Right hindlimb (tissue), 1 donor: Measurements from ENCODE around the gene PSME2.

Experiments
- DNase-seq: peaks from one replicate; pipeline ENCODE4 v3.0.0-alpha.2; 2018

Gene PSME2

GRCh38 chr14:24146453-24146977 is at the start of gene PSME2:
Gene PSME2, minus strand, starts transcription at chr14:24146610. Its CDS starts 29 bp downstream, at chr14:24146581.
- peak; percentile 98 for DNase-seq

GRCh38 chr14:24195186-24196070 is 49.0 kb upstream of the PSME2 start, which contains the start of gene TM9SF1:
Gene TM9SF1, minus strand, starts transcription at chr14:24195441. Its CDS starts 422 bp downstream, at chr14:24195019.
- peak; percentile 93 for DNase-seq

- no peak for DNase-seq
These were observed 48.4 kb upstream of the PSME2 start for GRCh38 chr14:24194873-24195185.

GRCh38 chr14:24194186-24194872 is 47.9 kb upstream of the PSME2 start:
- no peak for DNase-seq

GRCh38 chr14:24192933-24193332 is 46.5 kb upstream of the PSME2 start:
- no peak for DNase-seq

GRCh38 chr14:24190416-24190815 is 44.0 kb upstream of the PSME2 start:
- DNase-seq: no peak

GRCh38 chr14:24189460-24189859 is 43.0 kb upstream of the PSME2 start:
- DNase-seq: no peak

GRCh38 chr14:24189059-24189375 is 42.6 kb upstream of the PSME2 start:
- no peak for DNase-seq

- peak; percentile 96 for DNase-seq
These were observed 42.0 kb upstream of the PSME2 start, which contains the start of gene IPO4 for GRCh38 chr14:24188251-24189058. Gene IPO4, minus strand, starts transcription at chr14:24188816. Its CDS starts 29 bp downstream, at chr14:24188787.

- no peak for DNase-seq
These were observed 41.1 kb upstream of the PSME2 start for GRCh38 chr14:24187539-24187915.

GRCh38 chr14:24186831-24187538 is 40.6 kb upstream of the PSME2 start:
- DNase-seq: no peak

GRCh38 chr14:24185741-24186140 is 39.3 kb upstream of the PSME2 start:
- DNase-seq: no peak

GRCh38 chr14:24185026-24185425 is 38.6 kb upstream of the PSME2 start:
- DNase-seq: no peak

GRCh38 chr14:24184104-24184970 is 37.9 kb upstream of the PSME2 start:
- no peak for DNase-seq

- DNase-seq: no peak
These were observed 36.6 kb upstream of the PSME2 start for GRCh38 chr14:24183014-24183481.

GRCh38 chr14:24182110-24182882 is 35.9 kb upstream of the PSME2 start:
- DNase-seq: no peak

- DNase-seq: no peak
These were observed 35.1 kb upstream of the PSME2 start for GRCh38 chr14:24181371-24182077.

- no peak for DNase-seq
These were observed 33.8 kb upstream of the PSME2 start for GRCh38 chr14:24179961-24180796.
